ENCODE measurements around the gene HTR2A. TPM values are rescaled to one million over a fixed set of nuclear protein-coding genes. Genes with fewer than 3 reads are reported as not detected.
A peak's percentile ranks its signal among the peaks of the same experiment; 100 is the strongest.

HTR2A gene
- total RNA-seq, 6 experiments from 2014 or later = 0.04 TPM; not detected in 5

- no peaks in the 10 kb centered on the region for H3K9me3 ChIP-seq
- intact Hi-C loops (cut with DNase I) = no loop called here
- no peaks in the 10 kb centered on the region for H3K4me1 ChIP-seq
- no peaks in the 10 kb centered on the region for H3K27me3 ChIP-seq
- WGBS (ENCODE audit: insufficient coverage, low coverage, low lambda C conversion rate, missing lambda C conversion rate) = 74% methylated on average over 3 of the region's 3 CpGs
- ATAC-seq (no peak), DNase-seq (no peak)
- H3K4me3 ChIP-seq = no peak overlapping the region
- no peak for TF ChIP-seq CTCF (IDR thresholded peaks at IDR 0.05)
- TF ChIP-seq POLR2A (IDR thresholded peaks at IDR 0.05) = no peak
- no peak overlapping the region for H3K27ac ChIP-seq
- H3K36me3 ChIP-seq = no peaks in the 10 kb centered on the region
Observed at GRCh38 chr13:46858776-46859175, 38.1 kb downstream of the HTR2A start.

DNA sequence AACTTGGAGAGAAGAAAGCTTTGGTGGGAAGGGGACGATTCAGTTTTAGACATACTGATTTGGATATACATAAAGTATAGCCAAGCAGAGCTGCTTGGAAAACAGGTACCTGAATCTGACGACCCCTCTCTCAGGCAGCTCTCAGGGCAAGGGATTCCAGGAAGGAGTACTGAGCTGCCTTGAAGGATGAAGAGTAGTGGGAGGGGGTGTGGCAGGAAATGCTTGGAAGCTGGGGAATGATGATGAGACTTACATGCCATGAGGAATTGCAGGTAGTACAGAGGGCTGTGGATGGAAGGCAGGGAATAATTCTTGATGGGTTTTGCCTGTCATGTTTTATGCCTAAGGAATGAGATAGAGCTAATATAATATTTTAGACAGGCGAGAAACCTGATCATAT, 38.7 kb downstream of the HTR2A start:
- H3K27ac ChIP-seq = no peak overlapping the region
- TF ChIP-seq POLR2A (IDR thresholded peaks at IDR 0.05) (no peak), CTCF (IDR thresholded peaks at IDR 0.05) (no peak)
- ATAC-seq = no peak
- H3K36me3 ChIP-seq = no peaks in the 10 kb centered on the region
- 47% methylated on average over 3 of the region's 3 CpGs for WGBS (ENCODE audit: insufficient coverage, low coverage, low lambda C conversion rate, missing lambda C conversion rate)
- H3K27me3 ChIP-seq = no peaks in the 10 kb centered on the region
- intact Hi-C loops (cut with DNase I) = no loop called here
- DNase-seq = no peak
- no peak overlapping the region for H3K4me3 ChIP-seq
- H3K4me1 ChIP-seq = no peaks in the 10 kb centered on the region
- no peaks in the 10 kb centered on the region for H3K9me3 ChIP-seq

- Histone ChIP-seq H3K36me3 (no peaks in the 10 kb centered on the region), H3K4me1 (no peaks in the 10 kb centered on the region), H3K27ac (no peak overlapping the region), H3K27me3 (no peaks in the 10 kb centered on the region), H3K9me3 (no peaks in the 10 kb centered on the region), H3K4me3 (no peak overlapping the region)
- intact Hi-C loops (cut with DNase I) = no loop called here
- DNase-seq (no peak), ATAC-seq (no peak)
- no peak for TF ChIP-seq CTCF (IDR thresholded peaks at IDR 0.05)
- WGBS (ENCODE audit: insufficient coverage, low coverage, low lambda C conversion rate, missing lambda C conversion rate) = 90% methylated on average over 3 of the region's 3 CpGs
Observed at GRCh38 chr13:46855664-46856063, 41.2 kb downstream of the HTR2A start.

DNA sequence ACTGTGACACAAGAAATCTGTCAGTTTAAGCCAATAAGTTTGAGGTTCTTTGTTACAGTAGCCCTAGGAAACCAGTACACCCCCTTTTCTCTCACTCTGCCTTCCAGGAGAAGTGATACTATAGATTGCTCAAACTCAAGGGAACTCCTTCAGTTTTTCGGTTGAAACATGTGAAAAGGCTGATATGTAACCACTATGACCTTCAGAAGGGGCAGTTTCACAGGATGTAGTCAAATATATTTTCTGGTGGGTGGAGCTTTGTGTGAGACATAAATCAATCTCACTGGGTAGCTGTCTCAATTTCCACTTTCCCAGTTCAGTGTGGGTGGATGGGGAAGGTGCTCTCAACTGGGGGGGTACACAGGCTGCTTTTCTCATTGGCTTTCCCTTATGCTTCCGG, 41.7 kb downstream of the HTR2A start:
- intact Hi-C loops (cut with DNase I) = no loop called here
- ATAC-seq (peak in 1 of 4 donors; percentile 17), DNase-seq (no peak)
- H3K27me3 ChIP-seq = no peaks in the 10 kb centered on the region
- no peaks in the 10 kb centered on the region for H3K4me1 ChIP-seq
- TF ChIP-seq CTCF (IDR thresholded peaks at IDR 0.05) (no peak), POLR2A (IDR thresholded peaks at IDR 0.05) (no peak)
- no peak overlapping the region for H3K27ac ChIP-seq
- no peaks in the 10 kb centered on the region for H3K36me3 ChIP-seq
- H3K9me3 ChIP-seq = no peaks in the 10 kb centered on the region
- no peak overlapping the region for H3K4me3 ChIP-seq
- WGBS (ENCODE audit: insufficient coverage, low coverage, low lambda C conversion rate, missing lambda C conversion rate) = 58% methylated on average over 1 of the region's 2 CpGs

DNA sequence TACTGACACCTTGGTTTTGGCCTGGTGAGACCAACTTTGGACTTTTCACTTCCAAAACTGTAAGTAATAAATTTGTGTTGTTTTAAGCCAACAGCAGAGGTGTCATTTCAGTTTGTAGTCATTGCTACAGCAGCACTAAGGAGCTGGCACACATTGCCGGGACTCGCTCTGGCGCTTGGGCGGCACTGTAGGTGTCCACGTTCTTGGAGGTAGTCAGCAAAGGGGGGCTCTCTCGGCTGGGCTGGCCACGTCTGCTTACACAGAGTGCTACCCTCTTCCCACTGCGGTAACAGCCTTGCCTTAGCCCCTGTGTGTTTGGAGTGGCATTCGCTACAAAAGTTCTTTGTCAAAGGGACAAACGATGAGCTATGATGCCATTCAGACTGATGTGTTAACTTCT, 44.7 kb downstream of the HTR2A start:
- intact Hi-C loops (cut with DNase I) = no loop called here

More for the DNA sequence above, 44.7 kb downstream of the HTR2A start:
- no peak overlapping the region for H3K27ac ChIP-seq
- H3K9me3 ChIP-seq = no peaks in the 10 kb centered on the region
- no peak overlapping the region for H3K4me3 ChIP-seq
- H3K36me3 ChIP-seq = no peaks in the 10 kb centered on the region
- H3K27me3 ChIP-seq = no peaks in the 10 kb centered on the region
- TF ChIP-seq CTCF (IDR thresholded peaks at IDR 0.05) = no peak
- TF ChIP-seq POLR2A (IDR thresholded peaks at IDR 0.05) = no peak
- H3K4me1 ChIP-seq = no peaks in the 10 kb centered on the region
- 77% methylated on average over 4 of the region's 10 CpGs for WGBS (ENCODE audit: insufficient coverage, low coverage, low lambda C conversion rate, missing lambda C conversion rate)
- ATAC-seq (no peak), DNase-seq (no peak)
